Activated CD4-positive, alpha-beta T cell treated with anti-CD3 and anti-CD28 coated beads, Interleukin-2, amount 10 ng/mL, durations not matched to agents 24 days and 14 days (primary cell): Measurements from ENCODE around the gene IDH1. TPM values are rescaled to one million over a fixed set of nuclear protein-coding genes. Genes with fewer than 3 reads are reported as not detected.

Experiments
- DNase-seq: peaks from one replicate; pipeline ENCODE4 v3.0.0; 2022
- H3K27ac Mint-ChIP-seq: one replicate; pipeline ENCODE4 v1.8.0; 2022; ENCODE audit warnings: mild to moderate bottlenecking, mixed read lengths
- H3K27me3 Mint-ChIP-seq: one replicate; pipeline ENCODE4 v1.8.0; 2022; ENCODE audit warnings: mixed read lengths
- H3K36me3 Mint-ChIP-seq: one replicate; pipeline ENCODE4 v1.8.0; 2022; ENCODE audit warnings: low read depth, mild to moderate bottlenecking, mixed read lengths
- H3K4me1 Mint-ChIP-seq: one replicate; pipeline ENCODE4 v1.8.0; 2021; ENCODE audit warnings: mixed read lengths
- H3K4me3 Mint-ChIP-seq: one replicate; pipeline ENCODE4 v1.8.0; 2022; ENCODE audit warnings: mild to moderate bottlenecking, moderate library complexity, mixed read lengths
- H3K9me3 Mint-ChIP-seq: one replicate; pipeline ENCODE4 v1.8.0; 2021; ENCODE audit warnings: mixed read lengths
- intact Hi-C: fragments of 100-400 bp; cut with micrococcal nuclease; formaldehyde crosslinking; loops from one replicate; pipeline ENCODE4 v1.15.1; 2023
- total RNA-seq: library from RNA; stranded (reverse); gene quantifications from 2 replicates; pipeline ENCODE4 v1.2.3, GENCODE V29; 2022

IDH1 gene
- total RNA-seq, 1 donor from 2014 or later, result 26.0 TPM

GRCh38 chr2:208252716-208253492 is 2.0 kb downstream of the IDH1 start:
- Mint-ChIP-seq H3K9me3 (no peaks in the 10 kb centered on the region), H3K27me3 (no peaks in the 10 kb centered on the region), H3K4me3 (peak overlapping the region; percentile 97), H3K4me1 (peaks cover 22% of the 10 kb centered on the region), H3K27ac (no peak overlapping the region), H3K36me3 (peaks cover 25% of the 10 kb centered on the region)
- DNase-seq, result no peak
- intact Hi-C loops, result loop anchor here (5.0 kb wide), 2 partner anchors 626 to 721 kb away; partner anchors contain the start of gene METTL21A

- Mint-ChIP-seq H3K27me3 (no peaks in the 10 kb centered on the region), H3K9me3 (no peaks in the 10 kb centered on the region), H3K27ac (no peak overlapping the region), H3K4me3 (no peak overlapping the region), H3K36me3 (peaks cover 36% of the 10 kb centered on the region), H3K4me1 (peaks cover 18% of the 10 kb centered on the region)
- no peak for DNase-seq
- intact Hi-C loops, result loop anchor here (5.0 kb wide), 2 partner anchors 624 to 719 kb away; partner anchors contain the start of gene METTL21A
These were observed 3.8 kb downstream of the IDH1 start for GRCh38 chr2:208251098-208251497.

GRCh38 chr2:208250388-208250787 is 4.5 kb downstream of the IDH1 start:
- intact Hi-C loops, result loop anchor here (5.0 kb wide), 2 partner anchors 623 to 718 kb away; partner anchors contain the start of gene METTL21A
- H3K27me3 Mint-ChIP-seq, result no peaks in the 10 kb centered on the region
- H3K9me3 Mint-ChIP-seq, result no peaks in the 10 kb centered on the region
- H3K36me3 Mint-ChIP-seq, result peaks cover 41% of the 10 kb centered on the region
- no peak for DNase-seq
- peaks cover 16% of the 10 kb centered on the region for H3K4me1 Mint-ChIP-seq
- H3K4me3 Mint-ChIP-seq, result no peak overlapping the region
- no peak overlapping the region for H3K27ac Mint-ChIP-seq

- Mint-ChIP-seq H3K4me1 (peaks cover 14% of the 10 kb centered on the region), H3K27me3 (no peaks in the 10 kb centered on the region), H3K27ac (no peak overlapping the region), H3K9me3 (no peaks in the 10 kb centered on the region), H3K36me3 (peaks cover 45% of the 10 kb centered on the region), H3K4me3 (no peak overlapping the region)
- DNase-seq, result no peak
- intact Hi-C loops, result no loop called here
These were observed 5.6 kb downstream of the IDH1 start for GRCh38 chr2:208249296-208249695.

- no peak overlapping the region for H3K27ac Mint-ChIP-seq
- no peaks in the 10 kb centered on the region for H3K27me3 Mint-ChIP-seq
- no peak overlapping the region for H3K4me3 Mint-ChIP-seq
- H3K36me3 Mint-ChIP-seq, result peaks cover 50% of the 10 kb centered on the region
- peaks cover 10% of the 10 kb centered on the region for H3K4me1 Mint-ChIP-seq
- no peaks in the 10 kb centered on the region for H3K9me3 Mint-ChIP-seq
- intact Hi-C loops, result no loop called here
- no peak for DNase-seq
These were observed 6.3 kb downstream of the IDH1 start for GRCh38 chr2:208248601-208249000.

- no peak for DNase-seq
- H3K27me3 Mint-ChIP-seq, result no peaks in the 10 kb centered on the region
- H3K4me3 Mint-ChIP-seq, result no peak overlapping the region
- intact Hi-C loops, result no loop called here
- H3K4me1 Mint-ChIP-seq, result peaks cover 2% of the 10 kb centered on the region
- no peaks in the 10 kb centered on the region for H3K9me3 Mint-ChIP-seq
- peaks cover 42% of the 10 kb centered on the region for H3K36me3 Mint-ChIP-seq
- no peak overlapping the region for H3K27ac Mint-ChIP-seq
These were observed 9.1 kb downstream of the IDH1 start for GRCh38 chr2:208245746-208246145.

- Mint-ChIP-seq H3K4me3 (no peak overlapping the region), H3K9me3 (no peaks in the 10 kb centered on the region), H3K4me1 (no peaks in the 10 kb centered on the region), H3K27ac (no peak overlapping the region), H3K36me3 (peaks cover 45% of the 10 kb centered on the region), H3K27me3 (no peaks in the 10 kb centered on the region)
- intact Hi-C loops, result no loop called here
- no peak for DNase-seq
These were observed 10.4 kb downstream of the IDH1 start for GRCh38 chr2:208244422-208244821.

GRCh38 chr2:208240619-208241209 is 14.2 kb downstream of the IDH1 start:
- H3K4me3 Mint-ChIP-seq, result no peak overlapping the region
- H3K36me3 Mint-ChIP-seq, result peaks cover 43% of the 10 kb centered on the region
- intact Hi-C loops, result no loop called here
- no peak for DNase-seq
- no peaks in the 10 kb centered on the region for H3K9me3 Mint-ChIP-seq
- no peak overlapping the region for H3K27ac Mint-ChIP-seq
- no peaks in the 10 kb centered on the region for H3K27me3 Mint-ChIP-seq
- no peaks in the 10 kb centered on the region for H3K4me1 Mint-ChIP-seq

GRCh38 chr2:208239770-208240493 is 14.9 kb downstream of the IDH1 start:
- no peak overlapping the region for H3K4me3 Mint-ChIP-seq
- no peaks in the 10 kb centered on the region for H3K27me3 Mint-ChIP-seq
- no peaks in the 10 kb centered on the region for H3K4me1 Mint-ChIP-seq
- peaks cover 4% of the 10 kb centered on the region for H3K9me3 Mint-ChIP-seq
- no peak for DNase-seq
- peaks cover 47% of the 10 kb centered on the region for H3K36me3 Mint-ChIP-seq
- no peak overlapping the region for H3K27ac Mint-ChIP-seq
- intact Hi-C loops, result no loop called here

GRCh38 chr2:208235860-208236259 is 19.0 kb downstream of the IDH1 start:
- H3K36me3 Mint-ChIP-seq, result peaks cover 35% of the 10 kb centered on the region
- no peaks in the 10 kb centered on the region for H3K4me1 Mint-ChIP-seq
- no peak overlapping the region for H3K27ac Mint-ChIP-seq
- no peak overlapping the region for H3K4me3 Mint-ChIP-seq
- DNase-seq, result no peak
- no peaks in the 10 kb centered on the region for H3K27me3 Mint-ChIP-seq
- intact Hi-C loops, result no loop called here
- H3K9me3 Mint-ChIP-seq, result peaks cover 9% of the 10 kb centered on the region

GRCh38 chr2:208234786-208235185 is 20.1 kb downstream of the IDH1 start:
- H3K36me3 Mint-ChIP-seq, result peaks cover 31% of the 10 kb centered on the region
- intact Hi-C loops, result no loop called here
- peaks cover 1% of the 10 kb centered on the region for H3K27me3 Mint-ChIP-seq
- no peak overlapping the region for H3K27ac Mint-ChIP-seq
- H3K4me3 Mint-ChIP-seq, result no peak overlapping the region
- no peak for DNase-seq
- no peaks in the 10 kb centered on the region for H3K4me1 Mint-ChIP-seq
- H3K9me3 Mint-ChIP-seq, result peaks cover 9% of the 10 kb centered on the region

GRCh38 chr2:208228476-208228875 is 26.4 kb downstream of the IDH1 start:
- no peak for DNase-seq
- Mint-ChIP-seq H3K9me3 (peaks cover 5% of the 10 kb centered on the region), H3K4me1 (no peaks in the 10 kb centered on the region), H3K4me3 (no peak overlapping the region), H3K27ac (no peak overlapping the region), H3K36me3 (no peaks in the 10 kb centered on the region), H3K27me3 (peaks cover 1% of the 10 kb centered on the region)
- intact Hi-C loops, result no loop called here

GRCh38 chr2:208227581-208228232 is 27.2 kb downstream of the IDH1 start:
- no peaks in the 10 kb centered on the region for H3K4me1 Mint-ChIP-seq
- H3K36me3 Mint-ChIP-seq, result no peaks in the 10 kb centered on the region
- peaks cover 5% of the 10 kb centered on the region for H3K9me3 Mint-ChIP-seq
- intact Hi-C loops, result no loop called here
- peaks cover 1% of the 10 kb centered on the region for H3K27me3 Mint-ChIP-seq
- DNase-seq, result no peak
- H3K4me3 Mint-ChIP-seq, result no peak overlapping the region
- H3K27ac Mint-ChIP-seq, result no peak overlapping the region

GRCh38 chr2:208224802-208225201 is 30.1 kb downstream of the IDH1 start:
- intact Hi-C loops, result no loop called here
- no peaks in the 10 kb centered on the region for H3K9me3 Mint-ChIP-seq
- no peak overlapping the region for H3K27ac Mint-ChIP-seq
- no peaks in the 10 kb centered on the region for H3K4me1 Mint-ChIP-seq
- DNase-seq, result no peak
- no peak overlapping the region for H3K4me3 Mint-ChIP-seq
- no peaks in the 10 kb centered on the region for H3K27me3 Mint-ChIP-seq
- H3K36me3 Mint-ChIP-seq, result no peaks in the 10 kb centered on the region
